SK-N-SH (cell line): ENCODE data around the gene CSNK1G2.

Experiments used
- GABPA ChIP-seq: IDR thresholded peaks from 2 replicates; pipeline ENCODE4 v1.4.0; 2012; ENCODE audit warnings: low read depth, mild to moderate bottlenecking
- MEF2A ChIP-seq: IDR thresholded peaks from 2 replicates; pipeline ENCODE4 v1.4.0; 2012; ENCODE audit warnings: low read depth, borderline replicate concordance
- POLR2AphosphoS5 ChIP-seq: IDR thresholded peaks from 2 replicates; pipeline ENCODE4 v1.6.1; 2012; ENCODE audit warnings: low read depth, low read length
- SMC3 ChIP-seq: IDR thresholded peaks from 2 replicates; pipeline ENCODE4 v1.6.1; 2012; ENCODE audit warnings: low read depth, low read length, improper control_type of control experiment
- TF ChIP-seq, protein P1 (sequence below): fragments of 200-600 bp; sonication (generic); IDR thresholded peaks from 2 replicates; pipeline ENCODE4 v1.6.1; 2017; ENCODE audit warnings: antibody characterized with exemption, mild to moderate bottlenecking, moderate library complexity
- TF ChIP-seq, protein P2 (sequence below): IDR thresholded peaks from 2 replicates; pipeline ENCODE4 v1.4.0; 2012; ENCODE audit warnings: low read depth, borderline replicate concordance

DNA sequence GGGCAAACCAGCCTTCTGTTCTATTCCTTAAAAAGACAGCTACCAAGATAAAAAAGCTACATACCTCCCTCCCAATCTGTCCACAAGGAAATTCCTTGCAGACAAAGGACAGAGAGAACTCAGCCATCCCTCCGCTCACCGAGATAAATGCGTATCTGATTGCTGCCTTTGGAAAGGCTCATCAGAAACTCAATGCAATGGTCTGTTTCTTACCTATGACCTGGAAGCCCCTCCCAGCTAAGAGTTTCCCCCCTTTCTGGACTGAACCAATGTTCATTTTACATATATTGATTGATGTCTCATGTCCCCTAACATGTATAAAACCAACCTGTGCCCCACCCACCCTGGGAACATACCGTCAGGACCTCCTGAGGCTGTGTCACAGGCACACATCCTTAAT lies 62.9 kb downstream of the CSNK1G2 start:
- TF ChIP-seq SMC3: no peak
- TF ChIP-seq, protein P1, sequence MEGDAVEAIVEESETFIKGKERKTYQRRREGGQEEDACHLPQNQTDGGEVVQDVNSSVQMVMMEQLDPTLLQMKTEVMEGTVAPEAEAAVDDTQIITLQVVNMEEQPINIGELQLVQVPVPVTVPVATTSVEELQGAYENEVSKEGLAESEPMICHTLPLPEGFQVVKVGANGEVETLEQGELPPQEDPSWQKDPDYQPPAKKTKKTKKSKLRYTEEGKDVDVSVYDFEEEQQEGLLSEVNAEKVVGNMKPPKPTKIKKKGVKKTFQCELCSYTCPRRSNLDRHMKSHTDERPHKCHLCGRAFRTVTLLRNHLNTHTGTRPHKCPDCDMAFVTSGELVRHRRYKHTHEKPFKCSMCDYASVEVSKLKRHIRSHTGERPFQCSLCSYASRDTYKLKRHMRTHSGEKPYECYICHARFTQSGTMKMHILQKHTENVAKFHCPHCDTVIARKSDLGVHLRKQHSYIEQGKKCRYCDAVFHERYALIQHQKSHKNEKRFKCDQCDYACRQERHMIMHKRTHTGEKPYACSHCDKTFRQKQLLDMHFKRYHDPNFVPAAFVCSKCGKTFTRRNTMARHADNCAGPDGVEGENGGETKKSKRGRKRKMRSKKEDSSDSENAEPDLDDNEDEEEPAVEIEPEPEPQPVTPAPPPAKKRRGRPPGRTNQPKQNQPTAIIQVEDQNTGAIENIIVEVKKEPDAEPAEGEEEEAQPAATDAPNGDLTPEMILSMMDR: no peak
- TF ChIP-seq MEF2A: no peak
- TF ChIP-seq POLR2AphosphoS5: no peak
- TF ChIP-seq, protein P2, sequence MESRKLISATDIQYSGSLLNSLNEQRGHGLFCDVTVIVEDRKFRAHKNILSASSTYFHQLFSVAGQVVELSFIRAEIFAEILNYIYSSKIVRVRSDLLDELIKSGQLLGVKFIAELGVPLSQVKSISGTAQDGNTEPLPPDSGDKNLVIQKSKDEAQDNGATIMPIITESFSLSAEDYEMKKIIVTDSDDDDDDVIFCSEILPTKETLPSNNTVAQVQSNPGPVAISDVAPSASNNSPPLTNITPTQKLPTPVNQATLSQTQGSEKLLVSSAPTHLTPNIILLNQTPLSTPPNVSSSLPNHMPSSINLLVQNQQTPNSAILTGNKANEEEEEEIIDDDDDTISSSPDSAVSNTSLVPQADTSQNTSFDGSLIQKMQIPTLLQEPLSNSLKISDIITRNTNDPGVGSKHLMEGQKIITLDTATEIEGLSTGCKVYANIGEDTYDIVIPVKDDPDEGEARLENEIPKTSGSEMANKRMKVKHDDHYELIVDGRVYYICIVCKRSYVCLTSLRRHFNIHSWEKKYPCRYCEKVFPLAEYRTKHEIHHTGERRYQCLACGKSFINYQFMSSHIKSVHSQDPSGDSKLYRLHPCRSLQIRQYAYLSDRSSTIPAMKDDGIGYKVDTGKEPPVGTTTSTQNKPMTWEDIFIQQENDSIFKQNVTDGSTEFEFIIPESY: no peak
- TF ChIP-seq GABPA: no peak
